ENCODE data around the gene MGAT4B. TPM values are rescaled to one million over a fixed set of nuclear protein-coding genes. Genes with fewer than 3 reads are reported as not detected.

Gene MGAT4B
- total and polyA plus RNA-seq, 2 of the 13 experiments (the other 11 are each of a cell fraction or from before 2014, with no cell fraction given) = 93.5 to 130 TPM

DNA sequence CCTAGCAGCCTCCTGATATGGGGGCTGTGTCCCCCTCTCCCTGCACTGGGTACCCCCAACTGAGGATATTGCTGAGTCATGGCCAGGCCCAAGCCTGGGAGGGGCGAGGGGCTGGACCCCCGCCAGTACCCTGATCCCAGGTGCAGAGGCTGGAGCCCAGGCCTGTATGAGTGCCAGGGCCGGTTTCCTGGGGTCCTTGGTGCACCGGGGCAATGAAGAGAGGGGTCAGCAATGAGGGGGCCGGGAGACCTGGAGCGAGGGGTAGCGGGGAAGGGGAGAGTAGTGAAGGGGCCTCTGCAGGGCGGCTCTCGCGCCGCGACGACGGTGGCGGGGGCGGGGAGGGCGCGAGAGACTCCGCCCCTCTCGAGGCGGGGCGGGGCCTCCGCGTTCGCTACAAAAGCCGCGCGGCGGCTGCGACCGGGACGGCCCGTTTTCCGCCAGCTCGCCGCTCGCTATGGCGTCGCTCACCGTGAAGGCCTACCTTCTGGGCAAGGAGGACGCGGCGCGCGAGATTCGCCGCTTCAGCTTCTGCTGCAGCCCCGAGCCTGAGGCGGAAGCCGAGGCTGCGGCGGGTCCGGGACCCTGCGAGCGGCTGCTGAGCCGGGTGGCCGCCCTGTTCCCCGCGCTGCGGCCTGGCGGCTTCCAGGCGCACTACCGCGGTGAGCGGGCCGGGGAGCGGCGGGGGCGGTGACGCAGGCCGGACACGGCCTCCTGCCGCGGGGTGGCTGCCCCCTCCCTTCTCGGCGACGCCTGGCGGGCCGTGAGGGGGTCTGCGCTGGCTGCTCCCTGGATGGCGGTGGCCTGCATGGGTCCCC lies 14.0 kb upstream of the MGAT4B start, which contains the start of gene SQSTM1 (continued):
- TF ChIP-seq KLF9 (CRISPR knock-in tag; IDR thresholded peaks at IDR 0.05; ENCODE audit: low read depth) (0 out of 2 replicates have a peak, but pooled peaks have one; percentile 41), ZNF792 (CRISPR knock-in tag; IDR thresholded peaks at IDR 0.05) (peak; percentile 61; the same call in 1 of the 2 replicates), ZNF768 (CRISPR knock-in tag; IDR thresholded peaks at IDR 0.05) (peak; percentile 66), U2AF2 (IDR thresholded peaks at IDR 0.05; ENCODE audit: low read depth, low read length) (no peak), GATAD1 (CRISPR knock-in tag; IDR thresholded peaks at IDR 0.05) (0 out of 2 replicates have a peak, but pooled peaks have one; percentile 43), ZC3H4 (CRISPR knock-in tag; IDR thresholded peaks at IDR 0.05; ENCODE audit: borderline replicate concordance) (no peak; the same call in 1 of the 2 replicates), ZNF30 (CRISPR knock-in tag; IDR thresholded peaks at IDR 0.05) (0 out of 2 replicates have a peak, but pooled peaks have one; percentile 84), ZNF678 (CRISPR knock-in tag; IDR thresholded peaks at IDR 0.05) (no peak), POLR2G (IDR thresholded peaks at IDR 0.05; ENCODE audit: low read depth, low read length) (peak; percentile 98), NCOA1 (CRISPR knock-in tag; IDR thresholded peaks at IDR 0.05) (peak; percentile 65), NFATC3 (CRISPR knock-in tag; IDR thresholded peaks at IDR 0.05) (no peak), SNAPC2 (CRISPR knock-in tag; IDR thresholded peaks at IDR 0.05) (no peak), KLF12 (CRISPR knock-in tag; IDR thresholded peaks at IDR 0.05; ENCODE audit: borderline replicate concordance) (no peak), NAIF1 (CRISPR knock-in tag; IDR thresholded peaks at IDR 0.05; ENCODE audit: borderline replicate concordance) (no peak), SRSF9 (IDR thresholded peaks at IDR 0.05; ENCODE audit: borderline replicate concordance, insufficient read depth, low read depth, low read length, poor library complexity, severe bottlenecking) (no peak), BHLHE40 (IDR thresholded peaks at IDR 0.05; ENCODE audit: low read length) (no peak; the same call in 1 of the 2 replicates), FOXJ3 (CRISPR knock-in tag; IDR thresholded peaks at IDR 0.05; ENCODE audit: borderline replicate concordance) (no peak)
- TF ChIP-seq, protein P1, sequence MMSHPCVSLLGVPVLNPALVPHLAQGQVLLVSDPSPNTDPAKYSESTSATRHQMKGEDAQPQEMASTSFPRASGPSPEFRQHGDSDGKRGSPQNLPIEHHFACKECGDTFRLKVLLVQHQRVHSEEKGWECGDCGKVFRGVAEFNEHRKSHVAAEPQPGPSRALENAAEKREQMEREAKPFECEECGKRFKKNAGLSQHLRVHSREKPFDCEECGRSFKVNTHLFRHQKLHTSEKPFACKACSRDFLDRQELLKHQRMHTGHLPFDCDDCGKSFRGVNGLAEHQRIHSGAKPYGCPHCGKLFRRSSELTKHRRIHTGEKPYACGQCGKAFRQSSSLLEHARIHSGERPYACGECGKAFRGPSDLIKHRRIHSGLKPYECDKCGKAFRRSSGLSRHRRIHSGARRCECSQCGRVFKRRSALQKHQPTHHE (CRISPR knock-in tag; IDR thresholded peaks at IDR 0.05; ENCODE audit: borderline replicate concordance) = 0 out of 2 replicates have a peak, but pooled peaks have one; percentile 30
- TF ChIP-seq, protein P2, sequence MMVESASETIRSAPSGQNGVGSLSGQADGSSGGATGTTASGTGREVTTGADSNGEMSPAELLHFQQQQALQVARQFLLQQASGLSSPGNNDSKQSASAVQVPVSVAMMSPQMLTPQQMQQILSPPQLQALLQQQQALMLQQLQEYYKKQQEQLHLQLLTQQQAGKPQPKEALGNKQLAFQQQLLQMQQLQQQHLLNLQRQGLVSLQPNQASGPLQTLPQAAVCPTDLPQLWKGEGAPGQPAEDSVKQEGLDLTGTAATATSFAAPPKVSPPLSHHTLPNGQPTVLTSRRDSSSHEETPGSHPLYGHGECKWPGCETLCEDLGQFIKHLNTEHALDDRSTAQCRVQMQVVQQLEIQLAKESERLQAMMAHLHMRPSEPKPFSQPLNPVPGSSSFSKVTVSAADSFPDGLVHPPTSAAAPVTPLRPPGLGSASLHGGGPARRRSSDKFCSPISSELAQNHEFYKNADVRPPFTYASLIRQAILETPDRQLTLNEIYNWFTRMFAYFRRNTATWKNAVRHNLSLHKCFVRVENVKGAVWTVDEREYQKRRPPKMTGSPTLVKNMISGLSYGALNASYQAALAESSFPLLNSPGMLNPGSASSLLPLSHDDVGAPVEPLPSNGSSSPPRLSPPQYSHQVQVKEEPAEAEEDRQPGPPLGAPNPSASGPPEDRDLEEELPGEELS (CRISPR knock-in tag; IDR thresholded peaks at IDR 0.05) = peak; percentile 33; the same call in 1 of the 2 replicates
- TF ChIP-seq, protein P3, sequence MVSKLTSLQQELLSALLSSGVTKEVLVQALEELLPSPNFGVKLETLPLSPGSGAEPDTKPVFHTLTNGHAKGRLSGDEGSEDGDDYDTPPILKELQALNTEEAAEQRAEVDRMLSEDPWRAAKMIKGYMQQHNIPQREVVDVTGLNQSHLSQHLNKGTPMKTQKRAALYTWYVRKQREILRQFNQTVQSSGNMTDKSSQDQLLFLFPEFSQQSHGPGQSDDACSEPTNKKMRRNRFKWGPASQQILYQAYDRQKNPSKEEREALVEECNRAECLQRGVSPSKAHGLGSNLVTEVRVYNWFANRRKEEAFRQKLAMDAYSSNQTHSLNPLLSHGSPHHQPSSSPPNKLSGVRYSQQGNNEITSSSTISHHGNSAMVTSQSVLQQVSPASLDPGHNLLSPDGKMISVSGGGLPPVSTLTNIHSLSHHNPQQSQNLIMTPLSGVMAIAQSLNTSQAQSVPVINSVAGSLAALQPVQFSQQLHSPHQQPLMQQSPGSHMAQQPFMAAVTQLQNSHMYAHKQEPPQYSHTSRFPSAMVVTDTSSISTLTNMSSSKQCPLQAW (CRISPR knock-in tag; IDR thresholded peaks at IDR 0.05) = no peak
- TF ChIP-seq, protein P4, sequence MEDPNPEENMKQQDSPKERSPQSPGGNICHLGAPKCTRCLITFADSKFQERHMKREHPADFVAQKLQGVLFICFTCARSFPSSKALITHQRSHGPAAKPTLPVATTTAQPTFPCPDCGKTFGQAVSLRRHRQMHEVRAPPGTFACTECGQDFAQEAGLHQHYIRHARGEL (CRISPR knock-in tag; IDR thresholded peaks at IDR 0.05) = no peak
- TF ChIP-seq, protein P5, sequence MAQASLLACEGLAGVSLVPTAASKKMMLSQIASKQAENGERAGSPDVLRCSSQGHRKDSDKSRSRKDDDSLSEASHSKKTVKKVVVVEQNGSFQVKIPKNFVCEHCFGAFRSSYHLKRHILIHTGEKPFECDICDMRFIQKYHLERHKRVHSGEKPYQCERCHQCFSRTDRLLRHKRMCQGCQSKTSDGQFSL (CRISPR knock-in tag; IDR thresholded peaks at IDR 0.05) = no peak; the same call in 1 of the 2 replicates
- TF ChIP-seq, protein P6, sequence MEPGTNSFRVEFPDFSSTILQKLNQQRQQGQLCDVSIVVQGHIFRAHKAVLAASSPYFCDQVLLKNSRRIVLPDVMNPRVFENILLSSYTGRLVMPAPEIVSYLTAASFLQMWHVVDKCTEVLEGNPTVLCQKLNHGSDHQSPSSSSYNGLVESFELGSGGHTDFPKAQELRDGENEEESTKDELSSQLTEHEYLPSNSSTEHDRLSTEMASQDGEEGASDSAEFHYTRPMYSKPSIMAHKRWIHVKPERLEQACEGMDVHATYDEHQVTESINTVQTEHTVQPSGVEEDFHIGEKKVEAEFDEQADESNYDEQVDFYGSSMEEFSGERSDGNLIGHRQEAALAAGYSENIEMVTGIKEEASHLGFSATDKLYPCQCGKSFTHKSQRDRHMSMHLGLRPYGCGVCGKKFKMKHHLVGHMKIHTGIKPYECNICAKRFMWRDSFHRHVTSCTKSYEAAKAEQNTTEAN (CRISPR knock-in tag; conservative IDR thresholded peaks at IDR 0.05) = no peak; the same call in 1 of the 2 replicates

Data from HepG2 (cell line).